HG02938 (cell line): ENCODE results near the gene AGPS.

Experiments used
- ATAC-seq: cut with Tn5 transposase; IDR thresholded peaks from one replicate; pipeline ENCODE4 v1.9.1; 2021; ENCODE audit warnings: mild to moderate bottlenecking, moderate library complexity; ENCODE audit not compliant: unreplicated experiment

The AGPS gene

GRCh38 chr2:177582000-177582399 lies 189.4 kb downstream of the AGPS start:
- no peak for ATAC-seq

- ATAC-seq, result no peak
Observed at GRCh38 chr2:177584030-177584692, 191.6 kb downstream of the AGPS start.

GRCh38 chr2:177585234-177585863 lies 192.8 kb downstream of the AGPS start:
- no peak for ATAC-seq

- no peak for ATAC-seq
Observed at GRCh38 chr2:177586154-177586553, 193.6 kb downstream of the AGPS start.

GRCh38 chr2:177587371-177587770 lies 194.8 kb downstream of the AGPS start:
- no peak for ATAC-seq

- ATAC-seq, result no peak
Observed at GRCh38 chr2:177588671-177589070, 196.1 kb downstream of the AGPS start.

GRCh38 chr2:177589186-177589585 lies 196.6 kb downstream of the AGPS start:
- ATAC-seq, result no peak

GRCh38 chr2:177592397-177592796 lies 199.8 kb downstream of the AGPS start:
- no peak for ATAC-seq

GRCh38 chr2:177592945-177593344 lies 200.4 kb downstream of the AGPS start:
- ATAC-seq, result no peak

GRCh38 chr2:177593402-177593801 lies 200.8 kb downstream of the AGPS start:
- ATAC-seq, result no peak
